Dedifferentiated amniotic fluid mesenchymal stem cell (primary cell): ENCODE measurements around the gene ATE1.
"Not testable (repeated sequence)": the region's sequence is repeated elsewhere in the genome, so short reads cannot be mapped to it uniquely, and the experiment has no call there.

Experiments used
- DNase-seq: peaks from one replicate; pipeline ENCODE4 v3.0.0-alpha.2; 2016; ENCODE audit errors: extremely low spot score

The ATE1 gene

GRCh38 chr10:121930268-121931085 lies 2.6 kb upstream of the ATE1 start:
- DNase-seq = not testable (repeated sequence)

DNA sequence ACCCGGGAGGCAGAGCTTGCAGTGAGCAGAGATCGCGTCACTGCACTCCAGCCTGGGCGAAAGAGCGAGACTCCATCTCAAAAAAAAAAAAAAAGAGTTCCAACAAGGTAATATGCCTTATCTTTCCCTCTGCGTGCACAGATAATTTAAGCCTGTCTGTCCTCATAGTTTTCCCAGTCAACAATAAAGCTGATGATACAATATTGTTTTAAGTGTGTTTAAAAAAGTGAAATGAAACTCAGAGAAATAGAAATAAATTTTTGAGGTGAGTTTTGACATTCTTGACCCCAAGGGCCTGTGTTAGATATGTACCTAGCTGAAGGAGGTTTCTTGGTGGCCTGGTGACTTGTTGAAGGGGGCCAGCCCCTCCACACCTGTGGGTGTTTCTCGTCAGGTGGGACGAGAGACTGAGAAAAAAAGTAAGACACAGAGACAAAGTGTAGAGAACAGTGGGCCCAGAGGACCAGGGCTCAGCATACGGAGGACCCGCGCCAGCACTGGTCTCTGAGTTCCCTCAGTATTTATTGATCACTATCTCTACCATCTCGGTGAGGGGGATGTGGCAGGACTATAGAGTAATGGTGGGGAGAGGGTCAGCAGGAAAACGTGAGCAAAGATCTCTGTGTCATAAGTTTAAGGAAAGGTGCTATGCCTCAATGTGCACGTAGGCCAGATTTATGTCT lies 1.9 kb upstream of the ATE1 start:
- DNase-seq = not testable (repeated sequence)

DNA sequence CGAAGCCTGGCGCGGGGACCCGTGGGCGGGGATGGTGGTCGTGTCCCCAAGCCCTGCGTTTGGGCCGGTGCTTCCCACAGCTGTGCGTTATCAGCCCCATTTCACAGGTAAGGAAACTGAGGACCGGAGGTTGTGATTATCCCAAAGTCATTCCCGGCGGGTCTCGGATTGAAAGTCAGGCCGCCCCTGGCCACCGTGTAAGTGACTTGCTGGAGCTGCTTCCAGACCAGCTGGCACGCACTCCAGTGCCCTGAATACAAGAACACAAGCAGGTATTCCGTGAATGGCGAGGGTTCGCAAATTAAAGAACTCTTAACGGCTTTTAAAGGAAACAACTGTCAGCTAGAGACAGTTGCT lies 675 bp upstream of the ATE1 start:
- no peak for DNase-seq

GRCh38 chr10:121927318-121927840 lies 452 bp downstream of the ATE1 start:
- DNase-seq = no peak

- DNase-seq = peak; percentile 31
These were observed 1.0 kb downstream of the ATE1 start for GRCh38 chr10:121926671-121927317.

GRCh38 chr10:121926157-121926556 lies 1.7 kb downstream of the ATE1 start:
- no peak for DNase-seq

GRCh38 chr10:121921238-121921931 lies 6.4 kb downstream of the ATE1 start:
- DNase-seq = no peak

- DNase-seq = no peak
These were observed 8.2 kb downstream of the ATE1 start for GRCh38 chr10:121919666-121920065.

- not testable (repeated sequence) for DNase-seq
These were observed 9.0 kb downstream of the ATE1 start for GRCh38 chr10:121918800-121919199.

GRCh38 chr10:121914661-121915060 lies 13.2 kb downstream of the ATE1 start:
- no peak for DNase-seq

- no peak for DNase-seq
These were observed 16.5 kb downstream of the ATE1 start for GRCh38 chr10:121911421-121911697.

- peak; percentile 36 for DNase-seq
These were observed 17.0 kb downstream of the ATE1 start for GRCh38 chr10:121910673-121911420.

DNA sequence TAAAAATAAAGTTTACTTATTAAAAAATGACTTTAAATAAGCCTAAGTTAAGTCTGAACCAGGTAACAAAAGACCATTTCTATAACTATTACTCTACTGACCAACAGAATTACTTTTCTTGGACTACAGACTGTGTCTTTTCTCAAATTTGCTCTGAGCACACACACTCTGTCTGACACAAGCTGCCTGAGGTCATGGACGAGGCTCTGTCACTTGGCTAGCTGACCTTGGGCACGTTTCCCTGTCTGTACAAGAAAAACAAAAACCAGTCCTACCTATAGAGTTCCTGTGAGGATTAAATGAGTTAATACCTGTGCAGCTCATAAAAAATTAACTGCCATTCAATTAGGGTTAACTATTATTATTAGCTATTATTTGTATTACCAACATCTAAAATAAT lies 22.9 kb downstream of the ATE1 start:
- DNase-seq = no peak

DNA sequence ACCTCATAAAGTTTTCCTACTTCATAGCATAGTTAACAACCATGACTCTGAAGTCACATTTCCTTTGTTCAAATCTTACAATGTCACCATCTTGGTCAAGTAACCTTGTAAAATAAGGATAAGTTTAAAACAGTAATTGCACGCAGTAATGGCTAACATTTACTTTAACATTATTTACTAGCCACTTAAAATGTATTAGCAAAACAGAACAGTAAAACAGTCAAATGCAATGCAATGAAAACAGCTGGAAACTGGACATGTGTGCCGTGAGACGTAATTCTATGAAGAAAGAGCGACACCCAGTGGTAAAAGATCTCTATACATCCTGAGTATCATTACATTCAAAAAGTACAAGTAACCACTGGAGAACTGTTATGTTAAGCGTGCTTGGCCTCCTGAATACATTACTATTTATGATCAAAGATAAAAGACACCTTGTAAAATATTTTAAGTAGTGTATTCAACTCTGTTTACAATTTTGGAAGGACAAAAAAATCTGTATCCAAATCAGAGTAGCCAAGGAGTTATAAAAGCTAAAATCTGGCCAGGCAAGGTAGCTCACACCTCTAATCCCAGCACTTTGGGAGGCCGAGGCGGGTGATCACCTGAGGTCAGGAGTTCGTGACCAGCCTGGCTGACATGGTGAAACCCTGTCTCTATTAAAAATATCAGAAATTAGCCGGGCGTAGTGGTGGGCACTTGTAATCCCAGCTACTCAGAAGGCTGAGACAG lies 27.2 kb downstream of the ATE1 start:
- DNase-seq = peak; percentile 91

GRCh38 chr10:121899727-121900126 lies 28.1 kb downstream of the ATE1 start:
- no peak for DNase-seq

DNA sequence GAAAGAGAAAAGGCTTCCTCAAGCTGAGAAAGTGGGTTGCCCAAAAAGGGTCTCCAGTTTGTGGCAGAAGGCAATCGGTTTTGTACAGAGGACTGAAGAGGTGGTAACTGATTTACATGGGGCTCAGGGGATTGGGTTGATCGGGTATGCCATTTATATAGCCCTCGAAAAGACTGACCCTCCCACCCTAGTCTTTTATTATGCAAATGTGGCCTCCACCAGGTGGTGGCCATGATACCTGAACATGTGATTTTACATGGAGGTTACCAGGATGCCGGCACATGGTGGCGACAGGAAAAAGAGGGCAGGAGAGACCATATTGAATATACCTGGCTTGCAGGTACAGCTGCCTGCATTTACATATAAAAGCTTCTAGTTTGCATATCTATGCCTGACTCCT lies 36.7 kb downstream of the ATE1 start:
- DNase-seq = no peak

DNA sequence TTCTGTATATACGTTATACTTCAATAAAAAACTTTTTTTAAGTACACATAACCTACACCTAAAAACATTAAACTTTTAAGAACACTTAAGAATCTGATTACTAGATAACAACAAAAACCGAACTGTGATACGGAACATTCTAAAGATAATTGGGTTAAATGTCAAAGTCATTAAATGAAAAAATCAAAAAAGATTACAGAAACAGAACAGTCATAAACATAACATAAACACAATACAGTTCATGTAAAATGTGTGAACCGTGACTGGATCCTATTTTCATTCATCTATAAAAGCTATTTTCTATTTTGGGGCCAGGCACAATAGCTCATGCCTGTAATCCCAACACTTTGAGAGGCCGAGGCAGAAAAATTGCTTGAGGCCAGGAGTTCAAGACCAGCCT lies 38.6 kb downstream of the ATE1 start:
- DNase-seq = no peak

GRCh38 chr10:121886997-121887622 lies 40.7 kb downstream of the ATE1 start:
- DNase-seq = peak; percentile 17

DNA sequence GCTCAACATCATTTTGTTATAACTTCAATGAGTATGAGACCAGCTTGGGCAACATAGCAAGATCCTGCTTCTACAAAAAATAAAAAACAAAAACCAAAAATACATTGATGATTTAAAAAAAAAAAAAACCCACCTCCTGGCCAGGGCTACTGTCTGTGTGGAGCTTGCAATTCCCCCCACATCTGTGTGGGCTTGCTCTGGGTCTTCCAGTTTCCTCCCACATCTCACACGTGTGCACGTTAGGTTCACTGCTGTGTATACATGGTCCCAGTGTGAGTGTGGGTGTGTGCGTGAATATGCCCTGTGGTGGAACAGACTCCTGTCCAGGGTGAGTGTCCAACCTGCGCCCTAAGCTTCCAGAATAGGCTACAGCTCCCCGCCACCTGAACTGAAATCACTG lies 41.6 kb downstream of the ATE1 start:
- no peak for DNase-seq

- DNase-seq = no peak
These were observed 46.9 kb downstream of the ATE1 start for GRCh38 chr10:121880895-121881294.
